ENCODE results near the gene TSPO. TPM values are rescaled to one million over a fixed set of nuclear protein-coding genes. Genes with fewer than 3 reads are reported as not detected.

Gene TSPO
- polyA plus RNA-seq, 3 donors, result 491 to 2,663 (median 2,230) TPM

GRCh38 chr22:43163241-43163795 lies 12.0 kb downstream of the TSPO start:
- intact Hi-C loops (cut with micrococcal nuclease), result no loop called here
- Mint-ChIP-seq H3K9me3 (peaks cover 0 to 2% (median 0%) of the 10 kb centered on the region in 7 donors), H3K36me3 (peaks cover 45 to 86% of the 10 kb centered on the region in 2 donors), H3K4me3 (peak overlapping the region in 1 of 2 donors; percentile 54), H3K27me3 (ENCODE audit: low read depth in 3 of 3) (peaks cover 0 to 3% (median 0%) of the 10 kb centered on the region in 3 donors), H3K4me1 (peaks cover 37% of the 10 kb centered on the region), H3K27ac (peak overlapping the region in 6 of 7 donors; percentile 35 to 89 (median 80))
- Histone ChIP-seq H4K20me1 (ENCODE audit: insufficient read depth, low read length) (peaks cover 67% of the 10 kb centered on the region), H3K27ac (ENCODE audit: low read depth in 1 of 2, low read length in 2 of 2) (peak overlapping the region; percentile 52 to 62), H3K27me3 (ENCODE audit: control insufficient read depth in 2 of 2, insufficient read depth in 2 of 2, low read length in 2 of 2) (no peaks in the 10 kb centered on the region), H3K4me1 (ENCODE audit: control insufficient read depth in 1 of 2, insufficient read depth in 2 of 2, low read length in 2 of 2) (peaks cover 37 to 38% of the 10 kb centered on the region in 2 donors), H3K4me2 (replicated peaks; ENCODE audit: extremely low read depth, low read length, poor library complexity, severe bottlenecking) (no peak overlapping the region), H3K9me3 (replicated peaks in 1 of 2; ENCODE audit: control insufficient read depth in 1 of 2, insufficient read depth in 1 of 2, low read length in 2 of 2) (no peaks in the 10 kb centered on the region), H3K9ac (ENCODE audit: insufficient read depth, low read length, poor library complexity, severe bottlenecking) (no peak overlapping the region), H3K79me2 (ENCODE audit: insufficient read depth, low read length) (peaks cover 29% of the 10 kb centered on the region), H3K4me3 (replicated peaks in 1 of 3; ENCODE audit: low read depth in 2 of 3, low read length in 3 of 3) (no peak overlapping the region), H3K36me3 (replicated peaks in 1 of 2; ENCODE audit: control insufficient read depth in 1 of 2, insufficient read depth in 2 of 2, low read length in 2 of 2) (peaks cover 47 to 86% of the 10 kb centered on the region in 2 donors), H2AFZ (ENCODE audit: insufficient read depth, low read depth, low read length, poor library complexity, severe bottlenecking) (no peak overlapping the region)
- TF ChIP-seq CTCF (IDR thresholded peaks at IDR 0.05), result no peak
- WGBS (ENCODE audit: insufficient coverage), result 94% methylated on average over 16 of the region's 18 CpGs
- no peak for DNase-seq

- H3K36me3 ChIP-seq (replicated peaks in 1 of 2; ENCODE audit: control insufficient read depth in 1 of 2, insufficient read depth in 2 of 2, low read length in 2 of 2), result peaks cover 43 to 82% of the 10 kb centered on the region in 2 donors
- peaks cover 0 to 2% (median 1%) of the 10 kb centered on the region in 3 donors for H3K27me3 Mint-ChIP-seq (ENCODE audit: low read depth in 3 of 3)
Measured at GRCh38 chr22:43164636-43165035, 13.3 kb downstream of the TSPO start.

More at GRCh38 chr22:43164636-43165035, 13.3 kb downstream of the TSPO start:
- intact Hi-C loops (cut with micrococcal nuclease), result no loop called here
- Mint-ChIP-seq H3K9me3 (peaks cover 0 to 2% (median 0%) of the 10 kb centered on the region in 7 donors), H3K4me1 (peaks cover 25% of the 10 kb centered on the region), H3K36me3 (peaks cover 45 to 86% of the 10 kb centered on the region in 2 donors), H3K4me3 (no peak overlapping the region), H3K27ac (peak overlapping the region in 1 of 7 donors; percentile 72)
- no peak overlapping the region for H3K27ac ChIP-seq (ENCODE audit: low read depth in 1 of 2, low read length in 2 of 2)
- H4K20me1 ChIP-seq (ENCODE audit: insufficient read depth, low read length), result peaks cover 54% of the 10 kb centered on the region
- DNase-seq, result no peak
- H3K4me3 ChIP-seq (replicated peaks in 1 of 3; ENCODE audit: low read depth in 2 of 3, low read length in 3 of 3), result no peak overlapping the region
- peaks cover 24 to 25% of the 10 kb centered on the region in 2 donors for H3K4me1 ChIP-seq (ENCODE audit: control insufficient read depth in 1 of 2, insufficient read depth in 2 of 2, low read length in 2 of 2)
- H2AFZ ChIP-seq (ENCODE audit: insufficient read depth, low read depth, low read length, poor library complexity, severe bottlenecking), result no peak overlapping the region
- H3K4me2 ChIP-seq (replicated peaks; ENCODE audit: extremely low read depth, low read length, poor library complexity, severe bottlenecking), result no peak overlapping the region
- H3K9me3 ChIP-seq (replicated peaks in 1 of 2; ENCODE audit: control insufficient read depth in 1 of 2, insufficient read depth in 1 of 2, low read length in 2 of 2), result no peaks in the 10 kb centered on the region
- H3K9ac ChIP-seq (ENCODE audit: insufficient read depth, low read length, poor library complexity, severe bottlenecking), result no peak overlapping the region
- no peak for TF ChIP-seq CTCF (IDR thresholded peaks at IDR 0.05)
- 37% methylated on average over 14 of the region's 16 CpGs for WGBS (ENCODE audit: insufficient coverage)
- peaks cover 16% of the 10 kb centered on the region for H3K79me2 ChIP-seq (ENCODE audit: insufficient read depth, low read length)
- H3K27me3 ChIP-seq (ENCODE audit: control insufficient read depth in 2 of 2, insufficient read depth in 2 of 2, low read length in 2 of 2), result no peaks in the 10 kb centered on the region
